Ishikawa (cell line): ENCODE results near the gene FA2H.

Source experiments
- CEBPB ChIP-seq: IDR thresholded peaks from 2 replicates; pipeline ENCODE4 v1.6.1; 2012
- CREB1 ChIP-seq: IDR thresholded peaks from 2 replicates; pipeline ENCODE4 v1.6.1; 2012; ENCODE audit warnings: low read depth
- EGR1 ChIP-seq: IDR thresholded peaks from 2 replicates; pipeline ENCODE4 v1.6.1; 2012
- EP300 ChIP-seq: IDR thresholded peaks from 2 replicates; pipeline ENCODE4 v1.6.1; 2012; ENCODE audit warnings: borderline replicate concordance
- FOXM1 ChIP-seq: IDR thresholded peaks from 2 replicates; pipeline ENCODE4 v1.6.1; 2012; ENCODE audit warnings: low read depth, borderline replicate concordance
- NFIC ChIP-seq: IDR thresholded peaks from 2 replicates; pipeline ENCODE4 v1.6.1; 2012
- RAD21 ChIP-seq: IDR thresholded peaks from 2 replicates; pipeline ENCODE4 v1.6.1; 2012; ENCODE audit warnings: low read depth
- TAF1 ChIP-seq: IDR thresholded peaks from 2 replicates; pipeline ENCODE4 v1.6.1; 2012; ENCODE audit warnings: low read depth, mild to moderate bottlenecking
- TCF12 ChIP-seq: IDR thresholded peaks from 2 replicates; pipeline ENCODE4 v1.6.1; 2012; ENCODE audit warnings: low read depth
- TEAD4 ChIP-seq: IDR thresholded peaks from 2 replicates; pipeline ENCODE4 v1.6.1; 2012
- USF1 ChIP-seq: IDR thresholded peaks from 2 replicates; pipeline ENCODE4 v1.6.1; 2012
- YY1 ChIP-seq: IDR thresholded peaks from 2 replicates; pipeline ENCODE4 v1.6.1; 2012; ENCODE audit warnings: low read depth
- ZBTB7A ChIP-seq: IDR thresholded peaks from 2 replicates; pipeline ENCODE4 v1.6.1; 2012; ENCODE audit warnings: low read depth
- TF ChIP-seq, protein P1 (sequence below): IDR thresholded peaks from 2 replicates; pipeline ENCODE4 v1.6.1; 2012; ENCODE audit warnings: low read depth, mild to moderate bottlenecking
- TF ChIP-seq, protein P2 (sequence below): IDR thresholded peaks from 2 replicates; pipeline ENCODE4 v1.6.1; 2012

The FA2H gene

GRCh38 chr16:74718741-74719610, 55.6 kb downstream of the FA2H start:
- TF ChIP-seq FOXM1 (no peak), TCF12 (no peak), USF1 (no peak), NFIC (no peak), ZBTB7A (no peak), EP300 (no peak), TEAD4 (no peak)
- TF ChIP-seq, protein P1, sequence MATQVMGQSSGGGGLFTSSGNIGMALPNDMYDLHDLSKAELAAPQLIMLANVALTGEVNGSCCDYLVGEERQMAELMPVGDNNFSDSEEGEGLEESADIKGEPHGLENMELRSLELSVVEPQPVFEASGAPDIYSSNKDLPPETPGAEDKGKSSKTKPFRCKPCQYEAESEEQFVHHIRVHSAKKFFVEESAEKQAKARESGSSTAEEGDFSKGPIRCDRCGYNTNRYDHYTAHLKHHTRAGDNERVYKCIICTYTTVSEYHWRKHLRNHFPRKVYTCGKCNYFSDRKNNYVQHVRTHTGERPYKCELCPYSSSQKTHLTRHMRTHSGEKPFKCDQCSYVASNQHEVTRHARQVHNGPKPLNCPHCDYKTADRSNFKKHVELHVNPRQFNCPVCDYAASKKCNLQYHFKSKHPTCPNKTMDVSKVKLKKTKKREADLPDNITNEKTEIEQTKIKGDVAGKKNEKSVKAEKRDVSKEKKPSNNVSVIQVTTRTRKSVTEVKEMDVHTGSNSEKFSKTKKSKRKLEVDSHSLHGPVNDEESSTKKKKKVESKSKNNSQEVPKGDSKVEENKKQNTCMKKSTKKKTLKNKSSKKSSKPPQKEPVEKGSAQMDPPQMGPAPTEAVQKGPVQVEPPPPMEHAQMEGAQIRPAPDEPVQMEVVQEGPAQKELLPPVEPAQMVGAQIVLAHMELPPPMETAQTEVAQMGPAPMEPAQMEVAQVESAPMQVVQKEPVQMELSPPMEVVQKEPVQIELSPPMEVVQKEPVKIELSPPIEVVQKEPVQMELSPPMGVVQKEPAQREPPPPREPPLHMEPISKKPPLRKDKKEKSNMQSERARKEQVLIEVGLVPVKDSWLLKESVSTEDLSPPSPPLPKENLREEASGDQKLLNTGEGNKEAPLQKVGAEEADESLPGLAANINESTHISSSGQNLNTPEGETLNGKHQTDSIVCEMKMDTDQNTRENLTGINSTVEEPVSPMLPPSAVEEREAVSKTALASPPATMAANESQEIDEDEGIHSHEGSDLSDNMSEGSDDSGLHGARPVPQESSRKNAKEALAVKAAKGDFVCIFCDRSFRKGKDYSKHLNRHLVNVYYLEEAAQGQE, result no peak

GRCh38 chr16:74718140-74718539, 56.5 kb downstream of the FA2H start:
- TF ChIP-seq ZBTB7A (no peak), FOXM1 (no peak), CREB1 (no peak), CEBPB (no peak), NFIC (no peak), EP300 (no peak), EGR1 (no peak), YY1 (no peak), TAF1 (no peak), RAD21 (no peak), TCF12 (no peak), USF1 (no peak)
- TF ChIP-seq, protein P2, sequence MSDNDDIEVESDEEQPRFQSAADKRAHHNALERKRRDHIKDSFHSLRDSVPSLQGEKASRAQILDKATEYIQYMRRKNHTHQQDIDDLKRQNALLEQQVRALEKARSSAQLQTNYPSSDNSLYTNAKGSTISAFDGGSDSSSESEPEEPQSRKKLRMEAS, result no peak
- TF ChIP-seq, protein P1, result no peak

- no peak for TF ChIP-seq EGR1
- TF ChIP-seq CREB1, result no peak
- no peak for TF ChIP-seq CEBPB
- TF ChIP-seq TCF12, result no peak
- no peak for TF ChIP-seq YY1
- no peak for TF ChIP-seq TEAD4
- no peak for TF ChIP-seq ZBTB7A
- no peak for TF ChIP-seq NFIC
- no peak for TF ChIP-seq RAD21
- no peak for TF ChIP-seq FOXM1
- TF ChIP-seq, protein P2, result no peak
- no peak for TF ChIP-seq EP300
- TF ChIP-seq, protein P1, result no peak
- TF ChIP-seq USF1, result no peak
- TF ChIP-seq TAF1, result no peak
Measured at GRCh38 chr16:74717367-74717766, 57.3 kb downstream of the FA2H start.

DNA sequence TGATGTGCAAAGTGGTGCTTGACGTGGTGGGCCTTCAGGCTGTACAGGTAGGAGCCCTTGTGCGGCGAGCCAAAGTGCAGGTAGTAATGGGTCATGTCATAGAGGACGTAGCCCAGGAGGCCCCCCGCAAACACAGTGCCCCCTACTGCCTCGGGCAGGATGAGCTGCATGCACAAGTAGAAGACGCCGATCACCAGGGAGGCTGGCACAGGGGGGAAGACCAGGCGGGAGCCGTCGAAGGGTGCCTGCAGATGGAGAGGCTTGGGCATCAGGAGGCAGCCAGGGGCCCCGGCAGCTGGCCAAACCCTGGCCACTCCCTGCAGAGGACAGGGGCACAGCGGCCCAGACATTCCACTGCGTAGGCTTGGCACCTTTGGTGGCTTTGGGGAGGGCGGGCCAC, 58.3 kb downstream of the FA2H start:
- TF ChIP-seq YY1, result no peak
- no peak for TF ChIP-seq TEAD4
- TF ChIP-seq, protein P1, result no peak
- no peak for TF ChIP-seq TCF12
- TF ChIP-seq ZBTB7A, result no peak
- TF ChIP-seq CREB1, result no peak
- TF ChIP-seq FOXM1, result no peak
- no peak for TF ChIP-seq USF1
- no peak for TF ChIP-seq EP300
- no peak for TF ChIP-seq TAF1
- no peak for TF ChIP-seq CEBPB
- no peak for TF ChIP-seq NFIC
- no peak for TF ChIP-seq RAD21
- TF ChIP-seq, protein P2, result no peak
- no peak for TF ChIP-seq EGR1
